DOHH2 (cell line): ENCODE measurements around the gene CFAP53.
"Not testable (repeated sequence)": the region's sequence is repeated elsewhere in the genome, so short reads cannot be mapped to it uniquely, and the experiment has no call there.

Source experiments
- H3F3A ChIP-seq: fragments of 200-600 bp; sonication (generic), shearing (Covaris generic); 2 replicates; pipeline ENCODE4 v1.6.0; 2016; ENCODE audit warnings: antibody characterized with exemption, mild to moderate bottlenecking; ENCODE audit not compliant: control insufficient read depth, insufficient read depth
- H3K27ac ChIP-seq: fragments of 200-600 bp; sonication (generic); 2 replicates; pipeline ENCODE4 v1.5.1; 2014; ENCODE audit warnings: low read depth, mild to moderate bottlenecking, low read length, moderate library complexity
- H3K27me3 ChIP-seq: fragments of 200-600 bp; sonication (generic); 2 replicates; pipeline ENCODE4 v1.6.1; 2014; ENCODE audit warnings: mild to moderate bottlenecking, low read length, mixed read lengths; ENCODE audit not compliant: control insufficient read depth
- H3K36me3 ChIP-seq: fragments of 200-600 bp; sonication (generic); 2 replicates; pipeline ENCODE4 v1.6.1; 2014; ENCODE audit warnings: mild to moderate bottlenecking, low read length, moderate library complexity, mixed read lengths; ENCODE audit not compliant: control insufficient read depth
- H3K4me1 ChIP-seq: fragments of 200-600 bp; sonication (generic); 2 replicates; pipeline ENCODE4 v1.6.1; 2014; ENCODE audit warnings: mild to moderate bottlenecking, low read length, mixed read lengths; ENCODE audit not compliant: control insufficient read depth
- H3K4me2 ChIP-seq: fragments of 200-600 bp; sonication (generic); 2 replicates; pipeline ENCODE4 v1.6.0; 2014; ENCODE audit warnings: mild to moderate bottlenecking, low read length, moderate library complexity
- H3K4me3 ChIP-seq: fragments of 200-600 bp; sonication (generic); 2 replicates; pipeline ENCODE4 v1.5.1; 2014; ENCODE audit warnings: mild to moderate bottlenecking, low read length, mixed read lengths
- H3K79me2 ChIP-seq: fragments of 200-600 bp; sonication (generic); 2 replicates; pipeline ENCODE4 v1.6.1; 2014; ENCODE audit warnings: mild to moderate bottlenecking, low read length, mixed read lengths; ENCODE audit not compliant: control insufficient read depth
- H3K9me2 ChIP-seq: fragments of 200-600 bp; sonication (generic); replicated peaks from 2 replicates; pipeline ENCODE4 v1.6.1; 2014; ENCODE audit warnings: mild to moderate bottlenecking, low read length, mixed read lengths; ENCODE audit not compliant: control insufficient read depth
- H3K9me3 ChIP-seq: fragments of 200-600 bp; sonication (generic); 2 replicates; pipeline ENCODE4 v1.6.1; 2014; ENCODE audit warnings: antibody characterized with exemption, low read length, mixed read lengths; ENCODE audit not compliant: control insufficient read depth, insufficient read depth
- H4K20me1 ChIP-seq: fragments of 200-600 bp; sonication (generic); 2 replicates; pipeline ENCODE4 v1.6.0; 2014; ENCODE audit warnings: low read depth, mild to moderate bottlenecking, antibody characterized with exemption, low read length, moderate library complexity; ENCODE audit not compliant: control insufficient read depth, insufficient read depth
- EZH2phosphoT487 ChIP-seq: fragments of 200-600 bp; sonication (generic); IDR thresholded peaks from 2 replicates; pipeline ENCODE4 v1.6.1; 2017; ENCODE audit warnings: borderline replicate concordance, mild to moderate bottlenecking, antibody characterized with exemption, low read length, moderate library complexity, mixed read lengths
- TF ChIP-seq, protein P1 (sequence below): fragments of 200-600 bp; sonication (generic); IDR thresholded peaks from one replicate; pipeline ENCODE4 v1.5.1; 2014; ENCODE audit warnings: antibody characterized with exemption, mild to moderate bottlenecking, low read depth, low read length; ENCODE audit not compliant: poor library complexity, severe bottlenecking

CFAP53 gene

DNA sequence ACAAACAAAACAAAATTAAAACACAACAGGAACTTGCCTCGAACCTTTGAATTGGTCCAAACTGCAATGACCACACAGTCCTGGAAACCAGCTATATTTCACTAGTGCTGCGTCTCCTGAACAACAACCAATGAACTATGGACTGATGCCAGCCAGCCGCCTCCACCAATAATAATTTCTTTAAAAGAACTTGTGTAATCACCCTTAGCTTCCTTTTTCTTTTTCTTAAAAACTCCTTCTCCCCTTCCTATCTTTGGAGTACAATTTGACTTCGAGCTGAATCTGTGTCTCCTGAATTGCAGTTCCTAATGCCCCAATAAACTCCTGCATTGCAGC lies 22.8 kb upstream of the CFAP53 start:
- no peak overlapping the region for H3K4me2 ChIP-seq
- H3F3A ChIP-seq: 0 out of 2 replicates have a peak, but pooled peaks cover 2% of the 10 kb centered on the region
- H3K36me3 ChIP-seq: peaks cover 31% of the 10 kb centered on the region
- no peak overlapping the region for H3K4me3 ChIP-seq
- peaks cover 8% of the 10 kb centered on the region; the same call in 1 of the 2 replicates for H4K20me1 ChIP-seq
- peaks cover 9% of the 10 kb centered on the region for H3K4me1 ChIP-seq
- peaks cover 24% of the 10 kb centered on the region for H3K79me2 ChIP-seq
- no peaks in the 10 kb centered on the region for H3K9me2 ChIP-seq
- no peak for TF ChIP-seq EZH2phosphoT487
- TF ChIP-seq, protein P1, sequence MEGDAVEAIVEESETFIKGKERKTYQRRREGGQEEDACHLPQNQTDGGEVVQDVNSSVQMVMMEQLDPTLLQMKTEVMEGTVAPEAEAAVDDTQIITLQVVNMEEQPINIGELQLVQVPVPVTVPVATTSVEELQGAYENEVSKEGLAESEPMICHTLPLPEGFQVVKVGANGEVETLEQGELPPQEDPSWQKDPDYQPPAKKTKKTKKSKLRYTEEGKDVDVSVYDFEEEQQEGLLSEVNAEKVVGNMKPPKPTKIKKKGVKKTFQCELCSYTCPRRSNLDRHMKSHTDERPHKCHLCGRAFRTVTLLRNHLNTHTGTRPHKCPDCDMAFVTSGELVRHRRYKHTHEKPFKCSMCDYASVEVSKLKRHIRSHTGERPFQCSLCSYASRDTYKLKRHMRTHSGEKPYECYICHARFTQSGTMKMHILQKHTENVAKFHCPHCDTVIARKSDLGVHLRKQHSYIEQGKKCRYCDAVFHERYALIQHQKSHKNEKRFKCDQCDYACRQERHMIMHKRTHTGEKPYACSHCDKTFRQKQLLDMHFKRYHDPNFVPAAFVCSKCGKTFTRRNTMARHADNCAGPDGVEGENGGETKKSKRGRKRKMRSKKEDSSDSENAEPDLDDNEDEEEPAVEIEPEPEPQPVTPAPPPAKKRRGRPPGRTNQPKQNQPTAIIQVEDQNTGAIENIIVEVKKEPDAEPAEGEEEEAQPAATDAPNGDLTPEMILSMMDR: no peak
- no peaks in the 10 kb centered on the region for H3K27me3 ChIP-seq
- no peaks in the 10 kb centered on the region for H3K9me3 ChIP-seq
- H3K27ac ChIP-seq: no peak overlapping the region

DNA sequence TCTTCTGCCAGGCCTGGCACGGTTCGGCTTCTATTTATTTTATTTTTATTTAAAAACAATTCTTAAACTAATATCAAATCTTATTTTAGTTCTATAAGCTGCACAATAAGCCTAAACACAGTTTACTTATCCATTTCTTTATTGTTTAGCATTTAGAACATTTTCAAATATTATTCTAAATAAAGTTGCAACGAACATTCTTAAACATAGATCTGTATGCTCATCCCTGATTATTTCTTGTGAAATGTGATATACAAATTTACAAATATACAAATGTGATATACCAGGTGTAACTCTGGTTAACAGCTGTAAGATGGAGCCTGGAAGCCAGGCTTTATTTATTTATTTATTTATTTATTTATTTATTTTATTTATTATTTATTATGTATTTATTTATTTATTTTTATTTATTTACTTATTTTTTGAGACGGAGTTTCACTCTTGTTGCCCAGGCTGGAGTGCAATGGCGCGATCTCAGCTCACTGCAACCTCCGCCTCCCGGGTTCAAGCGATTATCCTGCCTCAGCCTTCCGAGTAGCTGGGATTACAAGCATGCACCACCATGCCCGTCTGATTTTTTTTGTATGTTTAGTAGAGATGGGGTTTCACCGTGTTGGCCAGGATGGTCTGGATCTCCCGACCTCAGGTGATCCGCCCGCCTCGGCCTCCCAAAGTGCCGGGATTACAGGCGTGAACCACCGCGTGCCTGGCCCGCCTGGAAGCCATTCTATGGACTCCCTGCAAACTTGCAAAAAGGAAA lies 22.2 kb upstream of the CFAP53 start:
- H3K27ac ChIP-seq: peak overlapping the region; percentile 68
- not testable (repeated sequence) for H3K9me2 ChIP-seq, H3K4me1 ChIP-seq, H3K9me3 ChIP-seq, H3K27me3 ChIP-seq, H3F3A ChIP-seq, H4K20me1 ChIP-seq
- peaks cover 24% of the 10 kb centered on the region for H3K79me2 ChIP-seq
- peak overlapping the region; percentile 89 for H3K4me2 ChIP-seq
- peaks cover 36% of the 10 kb centered on the region for H3K36me3 ChIP-seq
- peak overlapping the region; percentile 99 for H3K4me3 ChIP-seq

DNA sequence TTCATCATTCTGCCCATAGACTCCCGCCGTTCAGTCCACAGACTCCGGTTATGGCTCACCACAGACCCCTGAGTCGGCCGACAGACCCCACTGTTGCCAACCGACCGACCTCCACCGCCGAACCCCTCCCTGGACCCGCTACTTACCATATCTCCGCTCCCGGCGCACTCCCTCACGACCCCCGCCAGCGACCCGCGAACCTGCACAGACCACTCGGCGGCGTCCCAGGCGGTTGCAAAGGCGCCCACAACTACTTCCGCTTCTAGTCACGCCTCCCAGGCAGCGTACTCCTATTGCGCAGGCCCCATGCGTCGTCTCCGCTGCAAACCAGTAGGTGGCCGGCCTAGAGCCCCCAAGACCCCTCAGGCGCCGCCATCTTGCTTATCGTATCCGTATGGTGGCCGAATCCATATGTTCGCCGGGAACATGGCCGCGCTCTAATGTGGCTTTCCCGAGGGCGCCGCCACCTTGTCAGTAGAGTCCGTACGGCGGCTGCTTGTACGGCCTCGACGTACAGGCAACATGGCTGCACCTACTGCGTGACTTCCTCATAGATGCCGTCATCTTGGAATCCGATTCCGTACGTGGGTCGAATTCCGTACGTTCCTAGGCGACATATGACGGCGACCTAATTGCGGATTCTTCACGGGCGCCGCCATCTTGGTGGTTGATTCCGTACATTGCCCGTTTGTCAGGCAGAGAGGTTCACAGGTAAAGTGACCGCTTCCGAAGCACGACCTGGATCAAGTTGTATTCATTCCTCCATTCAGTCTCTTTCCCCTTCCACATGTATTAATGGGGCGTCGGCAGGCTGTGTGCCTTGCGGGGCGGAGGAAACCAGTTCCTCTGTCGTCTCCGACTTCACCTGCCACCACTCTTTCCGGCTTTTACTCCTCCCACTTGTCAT lies 21.4 kb upstream of the CFAP53 start, which contains the start of gene CXXC1:
Gene CXXC1, minus strand, starts transcription at position 252 of the 907 bp plus-strand sequence. Its CDS starts 103 bp downstream, at position 149.
- H3K27ac ChIP-seq: peak within 1 kb of the TSS; percentile 68
- H3K36me3 ChIP-seq: peaks cover 45% of the 10 kb centered on the region
- H3F3A ChIP-seq: 0 out of 2 replicates have a peak, but pooled peaks cover 2% of the 10 kb centered on the region
- peaks cover 9% of the 10 kb centered on the region for H3K4me1 ChIP-seq
- TF ChIP-seq, protein P1: peak; percentile 62
- no peak for TF ChIP-seq EZH2phosphoT487
- H4K20me1 ChIP-seq: peaks cover 8% of the 10 kb centered on the region; the same call in 1 of the 2 replicates
- H3K9me2 ChIP-seq: no peaks in the 10 kb centered on the region
- H3K27me3 ChIP-seq: no peaks in the 10 kb centered on the region
- peak within 1 kb of the TSS; percentile 89 for H3K4me2 ChIP-seq
- H3K9me3 ChIP-seq: no peaks in the 10 kb centered on the region
- H3K79me2 ChIP-seq: peaks cover 24% of the 10 kb centered on the region
- peak within 1 kb of the TSS; percentile 99 for H3K4me3 ChIP-seq
